A549 (cell line): ENCODE results near the gene SCGB1C2. TPM values are rescaled to one million over a fixed set of nuclear protein-coding genes. Genes with fewer than 3 reads are reported as not detected.

Experiments
- ATAC-seq, 2 experiments: fragments of 200-7000 bp in 1 of 2; fragments of >200 bp in 1 of 2; cut with Nextera tagmentation in 1 of 2; cut with Tn5 transposase in 1 of 2; 3 replicates each; pipeline versions ENCODE4 v1.8.0 to v1.9.1; 2018 to 2020; ENCODE audit warnings: mild to moderate bottlenecking in 1 of 2, moderate library complexity in 1 of 2
- CTCF ChIA-PET: fragments of 300-600 bp; sonication (Branson Sonifier 250); formaldehyde crosslinking; extraction: SDS; loops from one replicate; lab custom pipeline; 2021; ENCODE audit warnings: antibody characterized with exemption, inconsistent platforms; lab: Yijun Ruan, JAX
- POLR2A ChIA-PET: fragments of 350-600 bp; formaldehyde crosslinking; extraction: SDS; loops from one replicate; lab custom pipeline; 2021; ENCODE audit warnings: antibody characterized with exemption, inconsistent platforms; lab: Yijun Ruan, JAX
- DNase-seq, 2 experiments: peaks; one replicate each; pipeline versions ENCODE4 v3.0.0 to v3.0.0-alpha.2; 2011 to 2016; ENCODE audit warnings: low read depth in 1 of 2, low spot score in 1 of 2
- FAIRE-seq: peaks from 2 replicates; lab custom pipeline; 2011; peaks lifted over from hg19 to GRCh38; lab: Jason Lieb, UNC
- H3K27ac ChIP-seq, 2 experiments: fragments of >200 bp; sonication (Bioruptor Twin); formaldehyde crosslinking; 3 replicates each; pipeline ENCODE4 v1.5.1; 2016 to 2017
- H3K4me1 ChIP-seq: fragments of >200 bp; sonication (Bioruptor Twin); formaldehyde crosslinking; 3 replicates; pipeline ENCODE4 v1.6.1; 2016
- H3K4me2 ChIP-seq: fragments of >200 bp; sonication (Bioruptor Twin); formaldehyde crosslinking; 3 replicates; pipeline ENCODE4 v1.6.1; 2016
- H3K4me3 ChIP-seq: fragments of >200 bp; sonication (Bioruptor Twin); formaldehyde crosslinking; 3 replicates; pipeline ENCODE4 v1.5.1; 2016
- H3K9me3 ChIP-seq: fragments of >200 bp; sonication (Bioruptor Twin); formaldehyde crosslinking; 3 replicates; pipeline ENCODE4 v1.6.1; 2016
- CBX8 ChIP-seq: fragments of 200-600 bp; sonication (generic); IDR thresholded peaks from 2 replicates; pipeline ENCODE4 v1.6.1; 2016
- CEBPB ChIP-seq, 2 experiments: fragments of >200 bp in 1 of 2; sonication (Bioruptor Twin) in 1 of 2; formaldehyde crosslinking in 1 of 2; IDR thresholded peaks; 2 replicates each; pipeline ENCODE4 v1.6.1; 2012 to 2016
- CHD2 ChIP-seq: fragments of 150-350 bp; IDR thresholded peaks from 2 replicates; pipeline ENCODE4 v1.6.1; 2014; ENCODE audit warnings: low read length; ENCODE audit not compliant: partially characterized antibody
- EHMT2 ChIP-seq: fragments of 200-600 bp; sonication (generic); IDR thresholded peaks from 2 replicates; pipeline ENCODE4 v1.6.1; 2016; ENCODE audit warnings: antibody characterized with exemption, low read depth, mild to moderate bottlenecking, moderate library complexity
- HEYL ChIP-seq: fragments of 250-450 bp; sonication (Bioruptor Pico); IDR thresholded peaks from 2 replicates; pipeline ENCODE4 v1.8.0; 2021; ENCODE audit warnings: mild to moderate bottlenecking, moderate library complexity
- HOXA7 ChIP-seq: fragments of 250-450 bp; sonication (Bioruptor Pico); IDR thresholded peaks from 2 replicates; pipeline ENCODE4 v1.5.0; 2020; ENCODE audit warnings: mild to moderate bottlenecking, moderate library complexity
- MAFK ChIP-seq: fragments of 450-650 bp; IDR thresholded peaks from 2 replicates; pipeline ENCODE4 v1.6.1; 2014; ENCODE audit not compliant: partially characterized antibody
- MAX ChIP-seq: IDR thresholded peaks from 2 replicates; pipeline ENCODE4 v1.6.1; 2012
- NFE2L2 ChIP-seq: fragments of 150-350 bp; conservative IDR thresholded peaks from 2 replicates; pipeline ENCODE4 v1.6.1; 2014; ENCODE audit warnings: low read length
- NR3C1 ChIP-seq: fragments of >200 bp; sonication (Bioruptor Twin); formaldehyde crosslinking; IDR thresholded peaks from 3 replicates; pipeline ENCODE4 v1.6.1; 2017
- PHF8 ChIP-seq: fragments of 200-600 bp; sonication (generic); IDR thresholded peaks from 2 replicates; pipeline ENCODE4 v1.6.1; 2016; ENCODE audit warnings: low read depth, mild to moderate bottlenecking, antibody characterized with exemption, moderate library complexity, borderline replicate concordance
- RFX5 ChIP-seq: fragments of 450-650 bp; IDR thresholded peaks from 2 replicates; pipeline ENCODE4 v1.7.1; 2014; ENCODE audit warnings: antibody characterized with exemption, mild to moderate bottlenecking, moderate library complexity
- RNF2 ChIP-seq: fragments of 200-600 bp; sonication (generic); IDR thresholded peaks from 2 replicates; pipeline ENCODE4 v1.6.1; 2016; ENCODE audit warnings: low read depth, mild to moderate bottlenecking, antibody characterized with exemption, moderate library complexity, borderline replicate concordance
- SREBF2 ChIP-seq: fragments of 450-650 bp; IDR thresholded peaks from 2 replicates; pipeline ENCODE4 v1.6.1; 2014; ENCODE audit warnings: mild to moderate bottlenecking, moderate library complexity
- USF2 ChIP-seq: fragments of 450-650 bp; IDR thresholded peaks from 2 replicates; pipeline ENCODE4 v1.6.1; 2014; ENCODE audit warnings: antibody characterized with exemption
- ZC3H11A ChIP-seq: fragments of 450-650 bp; IDR thresholded peaks from 2 replicates; pipeline ENCODE4 v1.6.1; 2014; ENCODE audit warnings: antibody characterized with exemption, mild to moderate bottlenecking
- WGBS: methylation state at CpG from one replicate; pipeline ENCODE4 v1.1.6; 2017; ENCODE audit errors: missing lambda C conversion rate; 5-methylcytosine and 5-hydroxymethylcytosine counted together
- polyA plus RNA-seq, 4 experiments: library from polyadenylated mRNA; depleted of rRNA in 3 of 4; stranded (reverse); fragments of >200 nt; fragmentation: RNase III in 1 of 4; extraction: RNeasy Plus Mini Kit Qiagen cat#74134 plus additional on column Dnase treatment in 1 of 4; gene quantifications; 2 replicates in 3 of 4; 3 replicates in 1 of 4; pipeline ENCODE4 v1.2.3, GENCODE V29; 2011 to 2017
- TF ChIP-seq, protein P1 (sequence below): IDR thresholded peaks from 2 replicates; pipeline ENCODE4 v1.6.1; 2012; ENCODE audit warnings: low read depth, borderline replicate concordance
- TF ChIP-seq, protein P2 (sequence below): fragments of >200 bp; sonication (Bioruptor Twin); formaldehyde crosslinking; IDR thresholded peaks from 3 replicates; pipeline ENCODE4 v1.6.1; 2016

Gene SCGB1C2
- polyA plus RNA-seq, 2 of the 4 experiments (the other 2 are of a cell fraction) = not detected

- ATAC-seq (no peak), DNase-seq (no peak), FAIRE-seq (no peak)
- Histone ChIP-seq H3K4me2 (no peak overlapping the region), H3K4me3 (no peak overlapping the region), H3K4me1 (peaks cover 5% of the 10 kb centered on the region; the same call in 1 of the 3 replicates), H3K27ac (no peak overlapping the region), H3K9me3 (no peaks in the 10 kb centered on the region)
- 83% methylated on average over 7 of the region's 7 CpGs for WGBS
- ChIA-PET CTCF (interaction anchor here (0.7 to 2.7 kb wide), 8 partner anchors 9 to 551 kb away, joined by 3 to 16 read pairs (median 6); no protein-coding TSS in a partner anchor), POLR2A (no interaction called here)
- no peak for TF ChIP-seq NFE2L2
- no peak for TF ChIP-seq CEBPB (IDR thresholded peaks at IDR 0.05)
- TF ChIP-seq, protein P1, sequence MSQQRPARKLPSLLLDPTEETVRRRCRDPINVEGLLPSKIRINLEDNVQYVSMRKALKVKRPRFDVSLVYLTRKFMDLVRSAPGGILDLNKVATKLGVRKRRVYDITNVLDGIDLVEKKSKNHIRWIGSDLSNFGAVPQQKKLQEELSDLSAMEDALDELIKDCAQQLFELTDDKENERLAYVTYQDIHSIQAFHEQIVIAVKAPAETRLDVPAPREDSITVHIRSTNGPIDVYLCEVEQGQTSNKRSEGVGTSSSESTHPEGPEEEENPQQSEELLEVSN = no peak
- no peak for TF ChIP-seq NR3C1
- TF ChIP-seq MAFK = no peak
- TF ChIP-seq HOXA7 = no peak
- no peak for TF ChIP-seq RNF2
- TF ChIP-seq MAX = no peak
- TF ChIP-seq RFX5 = no peak
- TF ChIP-seq USF2 = no peak
- TF ChIP-seq ZC3H11A = no peak
- no peak for TF ChIP-seq CHD2
- no peak for TF ChIP-seq CBX8
These were observed 11.9 kb downstream of the SCGB1C2 start for GRCh38 chr17:149231-149630.

- no peak for DNase-seq
- no peak overlapping the region for H3K27ac ChIP-seq
- H3K9me3 ChIP-seq = no peaks in the 10 kb centered on the region
- ATAC-seq = no peak
- FAIRE-seq = no peak
- ChIA-PET CTCF (interaction anchor here (0.5 to 2.7 kb wide), 11 partner anchors 8 to 603 kb away, joined by 3 to 16 read pairs (median 4); partner anchors contain the start of gene RFLNB), POLR2A (no interaction called here)
- peaks cover 5% of the 10 kb centered on the region; the same call in 1 of the 3 replicates for H3K4me1 ChIP-seq
- no peak overlapping the region for H3K4me2 ChIP-seq
- no peak overlapping the region for H3K4me3 ChIP-seq
- 69% methylated on average over 9 of the region's 9 CpGs for WGBS
- TF ChIP-seq RNF2 (no peak), PHF8 (no peak), EHMT2 (no peak), HEYL (CRISPR knock-in tag) (no peak)
- TF ChIP-seq, protein P1 = no peak
- TF ChIP-seq, protein P2, sequence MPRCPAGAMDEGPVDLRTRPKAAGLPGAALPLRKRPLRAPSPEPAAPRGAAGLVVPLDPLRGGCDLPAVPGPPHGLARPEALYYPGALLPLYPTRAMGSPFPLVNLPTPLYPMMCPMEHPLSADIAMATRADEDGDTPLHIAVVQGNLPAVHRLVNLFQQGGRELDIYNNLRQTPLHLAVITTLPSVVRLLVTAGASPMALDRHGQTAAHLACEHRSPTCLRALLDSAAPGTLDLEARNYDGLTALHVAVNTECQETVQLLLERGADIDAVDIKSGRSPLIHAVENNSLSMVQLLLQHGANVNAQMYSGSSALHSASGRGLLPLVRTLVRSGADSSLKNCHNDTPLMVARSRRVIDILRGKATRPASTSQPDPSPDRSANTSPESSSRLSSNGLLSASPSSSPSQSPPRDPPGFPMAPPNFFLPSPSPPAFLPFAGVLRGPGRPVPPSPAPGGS = no peak
These were observed 12.7 kb downstream of the SCGB1C2 start for GRCh38 chr17:149897-150584.

- no peak overlapping the region for H3K4me2 ChIP-seq
- no peak for TF ChIP-seq SREBF2
- 0 out of 4 replicates have a peak, but pooled peaks of 1 of the 2 experiments have one; percentile 28 for TF ChIP-seq CEBPB (IDR thresholded peaks at IDR 0.05)
- TF ChIP-seq, protein P1 = no peak
- no peak overlapping the region for H3K4me3 ChIP-seq
- ATAC-seq = no peak
- DNase-seq = no peak
- 82% methylated on average over 2 of the region's 2 CpGs for WGBS
- peaks cover 5% of the 10 kb centered on the region; the same call in 1 of the 3 replicates for H3K4me1 ChIP-seq
- FAIRE-seq = no peak
- ChIA-PET POLR2A (no interaction called here), CTCF (interaction anchor here (0.6 to 2.7 kb wide), 6 partner anchors 12 to 602 kb away, joined by 3 to 16 read pairs (median 4); no protein-coding TSS in a partner anchor)
- H3K9me3 ChIP-seq = no peaks in the 10 kb centered on the region
- H3K27ac ChIP-seq = no peak overlapping the region
These were observed 13.6 kb downstream of the SCGB1C2 start for GRCh38 chr17:151004-151403.
